Large intestine (tissue), 3 donors: ENCODE data around the gene PRLH. TPM values are rescaled to one million over a fixed set of nuclear protein-coding genes. Genes with fewer than 3 reads are reported as not detected.

Experiments used
- DNase-seq, 2 donors: peaks; one replicate each; pipeline versions ENCODE4 v3.0.0 to v3.0.0-alpha.2; 2013
- H3K27ac ChIP-seq: one replicate; pipeline ENCODE4 v1.5.1; 2013; ENCODE audit warnings: low read length
- H3K27me3 ChIP-seq: 2 replicates; pipeline ENCODE4 v1.6.1; 2013; ENCODE audit warnings: low read length; ENCODE audit not compliant: control insufficient read depth, insufficient read depth
- H3K36me3 ChIP-seq: 2 replicates; pipeline ENCODE4 v1.6.1; 2013; ENCODE audit warnings: low read length; ENCODE audit not compliant: control insufficient read depth, insufficient read depth
- H3K4me1 ChIP-seq: one replicate; pipeline ENCODE4 v1.6.1; 2013; ENCODE audit warnings: low read length; ENCODE audit not compliant: control insufficient read depth, insufficient read depth
- H3K4me3 ChIP-seq: one replicate; pipeline ENCODE4 v1.5.1; 2013; ENCODE audit warnings: low read length
- H3K9me3 ChIP-seq: one replicate; pipeline ENCODE4 v1.6.1; 2013; ENCODE audit warnings: mild to moderate bottlenecking, low read depth, low read length, moderate library complexity; ENCODE audit not compliant: control insufficient read depth
- WGBS: methylation state at CpG from one replicate; pipeline ENCODE4 v1.1.5; 2013; ENCODE audit warnings: low lambda C conversion rate; ENCODE audit not compliant: insufficient coverage; 5-methylcytosine and 5-hydroxymethylcytosine counted together
- polyA plus RNA-seq: library from polyadenylated mRNA; unstranded; fragments of 120-200 nt; gene quantifications from one replicate; pipeline ENCODE4 v1.2.1, GENCODE V29; 2013

The PRLH gene
- polyA plus RNA-seq, 1 donor, result not detected

DNA sequence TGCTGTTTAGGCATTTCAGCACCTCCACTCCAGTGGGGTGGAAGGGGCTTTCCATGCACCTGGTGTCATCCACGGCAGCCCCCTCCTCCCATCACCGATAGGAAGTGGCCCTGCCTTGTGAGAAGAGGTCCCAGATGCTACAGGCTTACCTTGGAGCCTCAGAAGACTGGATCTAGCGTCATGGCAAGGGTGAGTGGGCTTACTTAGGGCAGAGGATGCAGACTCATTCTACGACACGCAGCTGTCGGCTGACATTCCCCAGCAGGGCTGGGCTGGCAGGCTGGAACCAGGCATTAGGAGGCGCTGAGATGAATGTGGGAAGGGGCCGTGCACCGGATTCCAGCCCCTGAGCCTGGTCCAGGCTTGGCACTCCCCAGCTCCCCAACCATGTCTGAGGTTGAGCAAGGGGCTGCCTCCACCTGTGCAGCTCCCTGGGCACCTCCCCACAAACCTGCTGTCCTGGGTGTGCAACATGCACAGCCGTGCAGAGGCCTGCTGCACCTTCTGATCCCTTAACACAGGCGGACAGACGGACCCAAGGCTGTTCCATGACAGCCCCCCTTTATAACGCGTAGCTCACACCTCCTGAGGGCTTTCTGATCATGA, 1.7 kb upstream of the PRLH start:
- Histone ChIP-seq H3K27me3 (peaks cover 21% of the 10 kb centered on the region), H3K9me3 (peaks cover 8% of the 10 kb centered on the region), H3K4me1 (no peaks in the 10 kb centered on the region), H3K4me3 (no peak overlapping the region), H3K36me3 (no peaks in the 10 kb centered on the region), H3K27ac (no peak overlapping the region)
- no CpG with 5 or more reads among the region's 14 CpGs for WGBS
- no peak for DNase-seq

DNA sequence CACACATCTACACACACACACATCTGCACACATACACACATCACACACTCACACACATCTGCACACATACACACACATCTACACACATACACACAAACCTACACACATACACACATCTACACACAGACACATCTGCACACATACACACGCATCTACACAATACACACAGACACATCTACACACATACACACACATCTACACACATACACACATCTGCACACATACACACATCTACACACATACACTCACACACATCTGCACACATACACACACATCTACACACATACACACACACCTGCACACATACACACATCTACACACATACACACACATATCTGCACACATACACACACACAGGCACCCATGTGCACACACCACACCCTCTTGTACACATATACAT, 400 bp upstream of the PRLH start:
- peaks cover 8% of the 10 kb centered on the region for H3K9me3 ChIP-seq
- H3K4me3 ChIP-seq, result no peak overlapping the region
- no peak overlapping the region for H3K27ac ChIP-seq
- peaks cover 21% of the 10 kb centered on the region for H3K27me3 ChIP-seq
- H3K36me3 ChIP-seq, result no peaks in the 10 kb centered on the region
- no peak for DNase-seq
- no CpG with 5 or more reads among the region's 1 CpG for WGBS
- no peaks in the 10 kb centered on the region for H3K4me1 ChIP-seq

DNA sequence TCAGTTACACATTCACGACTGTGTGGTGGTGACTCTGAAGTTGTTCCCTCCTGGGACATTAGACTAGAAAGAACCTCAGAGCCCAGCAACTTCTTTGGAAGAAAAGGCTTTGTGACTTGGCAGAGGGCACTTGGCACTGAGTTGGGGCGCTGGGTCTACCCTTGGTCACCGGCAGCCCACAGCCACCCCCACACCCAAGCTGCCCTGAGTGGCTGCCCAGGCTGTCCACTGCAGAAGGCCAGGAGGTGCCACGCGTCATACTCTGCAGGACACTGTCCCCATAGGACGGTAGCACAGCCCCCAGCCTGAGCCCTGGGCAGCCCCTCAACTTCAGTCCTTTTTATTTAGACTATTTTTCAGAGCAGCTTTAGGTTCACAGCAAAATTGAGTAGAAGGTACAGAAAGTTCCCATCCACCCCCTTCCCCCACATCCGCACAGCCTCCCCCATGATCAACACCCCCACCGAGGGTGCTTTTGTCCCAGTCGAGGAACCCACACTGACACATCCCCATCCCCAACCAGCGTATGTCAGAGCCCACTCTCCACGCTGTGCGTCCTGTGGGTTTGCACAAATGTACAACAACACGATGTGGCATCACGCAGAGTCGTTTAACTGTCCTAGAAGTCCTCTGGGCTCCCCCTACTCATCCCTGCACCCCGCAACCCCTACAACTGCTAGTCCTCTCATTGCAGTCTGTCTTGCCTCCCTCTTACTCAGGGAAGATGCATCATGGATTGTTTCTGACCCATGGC, 1.1 kb downstream of the PRLH start:
- Histone ChIP-seq H3K27ac (no peak overlapping the region), H3K27me3 (peaks cover 21% of the 10 kb centered on the region), H3K4me1 (peaks cover 4% of the 10 kb centered on the region), H3K9me3 (peaks cover 8% of the 10 kb centered on the region), H3K36me3 (no peaks in the 10 kb centered on the region), H3K4me3 (no peak overlapping the region)
- 88% methylated on average over 3 of the region's 16 CpGs for WGBS
- DNase-seq, result no peak

DNA sequence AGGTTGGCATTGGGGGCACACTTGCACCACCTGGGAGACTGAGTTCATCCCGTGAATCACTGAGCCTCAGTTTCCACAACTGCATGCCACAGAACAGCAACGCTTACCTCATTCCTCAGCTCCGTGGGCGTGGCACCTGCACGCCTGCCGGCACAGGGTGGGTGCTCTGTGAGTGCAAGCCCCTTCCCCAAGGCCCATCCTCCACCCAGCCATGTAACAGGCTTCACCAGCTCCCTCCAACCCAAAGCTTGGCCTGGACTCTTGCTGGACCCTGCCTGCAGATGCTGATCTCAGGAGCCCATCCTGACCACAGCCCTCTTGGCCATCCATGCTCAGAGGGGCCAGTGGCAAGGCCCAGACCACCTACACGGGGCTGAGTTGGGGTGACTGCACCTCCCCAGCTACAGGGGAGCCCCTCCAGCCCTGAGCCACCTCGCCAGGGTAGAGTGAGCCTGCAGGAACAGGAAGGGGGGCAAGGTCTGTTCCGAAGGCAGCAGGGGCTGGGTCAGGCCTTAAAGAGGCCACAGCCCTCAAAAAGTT, 1.8 kb downstream of the PRLH start:
- Histone ChIP-seq H3K4me3 (no peak overlapping the region), H3K27me3 (peaks cover 21% of the 10 kb centered on the region), H3K4me1 (peaks cover 4% of the 10 kb centered on the region), H3K9me3 (peaks cover 8% of the 10 kb centered on the region), H3K27ac (no peak overlapping the region), H3K36me3 (no peaks in the 10 kb centered on the region)
- DNase-seq, result no peak
- no CpG with 5 or more reads among the region's 9 CpGs for WGBS

DNA sequence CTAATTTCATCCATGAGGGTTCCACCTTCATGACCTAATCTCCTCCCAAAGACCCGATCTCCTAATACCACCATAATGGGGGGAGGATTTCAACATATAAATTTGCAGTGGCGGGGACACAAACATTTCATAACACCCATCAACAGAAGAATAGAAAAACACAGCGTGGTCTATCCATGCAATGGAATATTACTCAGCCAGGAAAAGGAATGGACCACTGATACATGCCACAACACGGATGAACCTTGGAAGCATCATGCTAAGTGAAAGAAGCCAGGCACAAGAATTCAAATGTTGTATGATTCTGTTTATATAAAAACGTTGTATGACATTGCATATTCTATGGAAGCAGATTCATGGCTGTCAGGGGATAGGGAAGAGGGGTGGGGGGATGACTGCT, 2.7 kb downstream of the PRLH start:
- no peak overlapping the region for H3K4me3 ChIP-seq
- H3K4me1 ChIP-seq, result peaks cover 4% of the 10 kb centered on the region
- peaks cover 8% of the 10 kb centered on the region for H3K9me3 ChIP-seq
- 100% methylated on average over 1 of the region's 5 CpGs for WGBS
- no peaks in the 10 kb centered on the region for H3K36me3 ChIP-seq
- H3K27ac ChIP-seq, result no peak overlapping the region
- no peak for DNase-seq
- peaks cover 16% of the 10 kb centered on the region for H3K27me3 ChIP-seq

DNA sequence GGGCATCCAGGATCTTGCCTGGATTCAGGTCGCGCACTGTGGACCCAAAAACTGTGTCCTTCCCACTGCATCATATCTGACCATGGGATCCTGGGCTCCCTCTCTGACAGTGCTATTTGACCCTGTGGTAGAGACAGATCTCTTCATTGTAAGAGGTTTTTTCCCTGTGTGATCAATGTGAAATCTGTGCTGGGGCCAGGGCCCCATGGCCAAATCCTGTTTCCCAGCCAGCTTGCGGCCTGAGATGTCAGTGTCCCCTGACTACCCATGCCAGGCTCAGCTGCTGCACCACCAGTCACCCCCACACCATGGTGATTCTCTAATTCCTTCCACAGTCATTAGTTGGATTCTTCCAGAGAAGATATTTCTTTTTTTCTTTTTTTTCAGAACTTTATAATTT, 3.5 kb downstream of the PRLH start:
- Histone ChIP-seq H3K27ac (no peak overlapping the region), H3K9me3 (peaks cover 8% of the 10 kb centered on the region), H3K36me3 (peaks cover 7% of the 10 kb centered on the region), H3K27me3 (peaks cover 8% of the 10 kb centered on the region), H3K4me1 (peaks cover 4% of the 10 kb centered on the region), H3K4me3 (no peak overlapping the region)
- DNase-seq, result no peak
- WGBS, result no CpG with 5 or more reads among the region's 3 CpGs

DNA sequence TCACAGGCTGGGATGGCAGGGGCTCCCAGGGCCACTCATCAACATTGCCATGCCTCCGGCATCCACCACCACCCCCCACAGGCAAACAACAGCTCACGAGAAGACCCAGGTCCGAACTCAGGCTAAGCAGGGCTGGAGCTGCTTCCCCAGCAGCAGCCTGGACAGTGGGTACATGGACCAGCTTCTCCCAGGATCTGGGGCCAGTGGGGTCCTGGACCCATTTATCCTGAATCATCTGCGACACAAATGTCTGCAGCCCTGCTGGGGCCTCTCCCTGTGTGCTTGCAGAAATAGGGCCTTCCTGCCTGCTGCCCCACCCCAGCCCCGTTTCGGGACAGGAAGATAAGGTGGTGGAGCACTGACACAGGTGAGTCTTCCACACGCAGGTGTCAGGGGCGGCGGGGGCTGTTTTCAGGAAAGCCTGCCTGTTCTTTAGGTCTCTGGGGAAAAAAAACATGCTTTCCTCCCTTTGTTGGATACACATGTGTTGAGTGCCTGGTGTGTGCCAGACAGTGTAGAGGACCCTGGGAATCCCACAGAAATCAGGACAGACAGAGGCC, 4.5 kb downstream of the PRLH start:
- H3K36me3 ChIP-seq, result peaks cover 9% of the 10 kb centered on the region
- peaks cover 4% of the 10 kb centered on the region for H3K4me1 ChIP-seq
- no CpG with 5 or more reads among the region's 9 CpGs for WGBS
- peaks cover 5% of the 10 kb centered on the region for H3K27me3 ChIP-seq
- no peak overlapping the region for H3K27ac ChIP-seq
- peaks cover 8% of the 10 kb centered on the region for H3K9me3 ChIP-seq
- no peak for DNase-seq
- H3K4me3 ChIP-seq, result no peak overlapping the region

DNA sequence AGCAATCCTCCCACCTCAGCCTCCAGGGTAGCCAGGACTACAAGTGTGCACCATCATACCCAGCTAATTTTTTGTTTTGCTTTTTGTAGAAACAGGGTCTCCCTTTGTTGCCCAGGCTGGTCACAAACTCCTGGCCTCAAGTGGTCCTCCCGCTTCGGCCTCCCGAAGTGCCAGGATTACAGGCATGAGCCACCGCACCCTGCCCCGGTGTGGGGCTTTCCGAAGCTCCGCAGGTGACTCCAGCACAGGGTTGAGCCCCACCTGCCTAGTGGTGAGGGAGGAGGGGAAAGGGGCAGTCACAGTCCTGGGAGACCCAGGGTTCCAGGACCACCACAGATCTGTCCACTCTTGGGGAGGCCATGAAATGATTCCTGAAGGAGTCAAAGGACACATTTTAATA, 5.2 kb downstream of the PRLH start:
- peaks cover 3% of the 10 kb centered on the region for H3K9me3 ChIP-seq
- H3K4me3 ChIP-seq, result no peak overlapping the region
- no peak for DNase-seq
- H3K27ac ChIP-seq, result no peak overlapping the region
- H3K36me3 ChIP-seq, result peaks cover 15% of the 10 kb centered on the region
- no CpG with 5 or more reads among the region's 7 CpGs for WGBS
- H3K4me1 ChIP-seq, result peaks cover 4% of the 10 kb centered on the region
- H3K27me3 ChIP-seq, result peaks cover 5% of the 10 kb centered on the region

DNA sequence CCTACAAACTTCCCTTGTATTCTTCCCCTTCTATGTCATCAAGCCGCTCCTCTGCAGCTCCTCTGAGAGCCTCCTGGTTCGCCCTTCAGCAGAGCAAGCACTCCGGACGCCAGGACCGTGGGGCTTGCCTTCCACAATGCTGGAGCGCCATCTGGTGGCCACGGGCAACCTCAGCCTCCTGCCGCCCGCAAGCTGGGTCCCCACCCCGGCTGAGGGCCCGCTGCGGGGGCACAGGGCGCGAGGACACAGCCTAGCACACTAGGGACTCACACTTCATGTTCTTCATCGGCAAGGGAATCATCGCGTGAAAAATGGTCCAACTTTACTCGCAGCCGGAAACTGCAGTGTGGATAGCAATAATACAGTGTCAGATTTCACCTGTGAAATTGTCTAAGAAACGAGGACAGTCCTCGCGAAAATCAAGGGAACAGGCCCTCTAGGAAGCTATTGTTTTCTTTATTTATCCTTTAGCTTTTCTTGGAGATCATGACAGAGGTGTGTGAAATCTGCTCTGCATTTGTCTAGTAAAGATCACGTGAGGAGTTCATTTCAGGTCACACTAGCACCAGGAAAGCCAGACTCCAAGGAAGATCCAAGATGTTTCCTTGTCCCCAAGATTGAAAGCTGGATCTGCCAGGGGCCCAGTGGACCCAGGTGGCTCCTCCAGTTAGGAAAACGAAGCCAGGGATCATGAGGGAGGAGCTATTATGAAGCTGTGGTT, 5.8 kb downstream of the PRLH start:
- Histone ChIP-seq H3K27ac (no peak overlapping the region), H3K27me3 (peaks cover 5% of the 10 kb centered on the region), H3K9me3 (no peaks in the 10 kb centered on the region), H3K4me1 (peaks cover 4% of the 10 kb centered on the region), H3K36me3 (peaks cover 21% of the 10 kb centered on the region), H3K4me3 (no peak overlapping the region)
- peak; percentile 78 to 85 for DNase-seq
- 60% methylated on average over 2 of the region's 24 CpGs for WGBS

DNA sequence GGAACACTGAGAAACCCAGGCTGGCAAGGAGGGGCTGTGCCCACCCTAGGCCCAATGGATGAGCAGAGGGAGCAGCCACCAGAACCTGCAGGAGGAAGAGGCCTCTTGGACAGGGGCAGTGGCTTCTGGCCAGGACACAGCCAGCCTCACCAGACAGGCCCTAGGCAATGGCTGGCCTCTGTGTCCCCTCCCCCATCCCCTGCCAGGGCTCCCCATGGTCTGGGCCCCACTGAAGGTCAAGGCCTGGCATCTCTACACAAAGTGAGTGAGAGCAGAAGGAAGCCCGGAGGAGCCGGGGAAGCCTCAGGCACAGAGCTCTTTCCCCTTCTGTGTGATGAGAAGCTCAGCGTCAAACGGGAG, 6.3 kb downstream of the PRLH start:
- peaks cover 25% of the 10 kb centered on the region for H3K36me3 ChIP-seq
- peaks cover 5% of the 10 kb centered on the region for H3K27me3 ChIP-seq
- no peak overlapping the region for H3K4me3 ChIP-seq
- H3K4me1 ChIP-seq, result peaks cover 4% of the 10 kb centered on the region
- no peak for DNase-seq
- H3K9me3 ChIP-seq, result no peaks in the 10 kb centered on the region
- H3K27ac ChIP-seq, result no peak overlapping the region
- WGBS, result no CpG with 5 or more reads among the region's 4 CpGs
